Skeletal muscle satellite cell (primary cell): ENCODE data around the gene PTCHD4.

Experiments used
- H3K27me3 ChIP-seq: 2 replicates; pipeline ENCODE4 v1.7.0; 2013; ENCODE audit warnings: low read length; ENCODE audit not compliant: control insufficient read depth, insufficient read depth
- H3K36me3 ChIP-seq: 2 replicates; pipeline ENCODE4 v1.7.0; 2013; ENCODE audit warnings: mild to moderate bottlenecking, control low read depth, low read length; ENCODE audit not compliant: insufficient read depth
- H3K4me1 ChIP-seq: 2 replicates; pipeline ENCODE4 v1.7.0; 2013; ENCODE audit warnings: low read length; ENCODE audit not compliant: control insufficient read depth, insufficient read depth
- H3K4me2 ChIP-seq: 2 replicates; pipeline ENCODE4 v1.7.0; 2013; ENCODE audit warnings: mild to moderate bottlenecking, low read length
- H3K4me3 ChIP-seq: 2 replicates; pipeline ENCODE4 v1.7.0; 2013; ENCODE audit warnings: low read length
- H3K9ac ChIP-seq: 2 replicates; pipeline ENCODE4 v1.7.0; 2013; ENCODE audit warnings: mild to moderate bottlenecking, low read depth, low read length, moderate library complexity
- H3K9me3 ChIP-seq: replicated peaks from 2 replicates; pipeline ENCODE4 v1.7.0; 2013; ENCODE audit warnings: mild to moderate bottlenecking, control low read depth, low read length

The PTCHD4 gene

GRCh38 chr6:48071833-48072232 is 39.2 kb downstream of the PTCHD4 start:
- Histone ChIP-seq H3K36me3 (no peaks in the 10 kb centered on the region), H3K4me2 (no peak overlapping the region), H3K9ac (no peak overlapping the region), H3K4me3 (no peak overlapping the region), H3K27me3 (peaks cover 22% of the 10 kb centered on the region), H3K9me3 (no peaks in the 10 kb centered on the region), H3K4me1 (no peaks in the 10 kb centered on the region)

DNA sequence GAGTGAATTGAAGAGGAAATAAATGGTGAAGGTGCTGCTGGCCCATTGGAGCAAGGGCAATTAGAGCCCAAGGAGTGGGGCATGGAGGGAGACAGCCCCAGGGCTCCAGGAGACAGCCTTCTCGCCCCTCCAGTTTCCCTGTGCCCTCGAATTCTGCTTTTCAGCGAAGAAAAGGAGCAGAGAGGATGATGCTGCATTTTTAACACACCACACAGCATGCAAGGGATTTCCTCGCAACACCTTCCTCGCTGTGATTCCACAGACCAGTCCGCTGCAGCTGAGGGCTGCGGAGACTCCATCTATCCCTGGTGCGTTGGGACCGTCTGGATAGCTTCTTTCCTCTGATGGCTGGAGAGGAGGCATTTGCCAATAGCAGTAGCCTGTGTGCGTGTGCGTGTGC is 41.7 kb downstream of the PTCHD4 start:
- peaks cover 22% of the 10 kb centered on the region for H3K27me3 ChIP-seq
- no peaks in the 10 kb centered on the region for H3K9me3 ChIP-seq
- no peaks in the 10 kb centered on the region for H3K36me3 ChIP-seq
- peak overlapping the region; percentile 42 for H3K4me3 ChIP-seq
- no peaks in the 10 kb centered on the region for H3K4me1 ChIP-seq
- H3K4me2 ChIP-seq: peak overlapping the region; percentile 65
- H3K9ac ChIP-seq: no peak overlapping the region

- no peak overlapping the region for H3K9ac ChIP-seq
- no peaks in the 10 kb centered on the region for H3K4me1 ChIP-seq
- peaks cover 22% of the 10 kb centered on the region for H3K27me3 ChIP-seq
- H3K9me3 ChIP-seq: no peaks in the 10 kb centered on the region
- no peaks in the 10 kb centered on the region for H3K36me3 ChIP-seq
- H3K4me2 ChIP-seq: peak overlapping the region; percentile 86
- H3K4me3 ChIP-seq: peak overlapping the region; percentile 67
These were observed 42.4 kb downstream of the PTCHD4 start for GRCh38 chr6:48068278-48069251.

GRCh38 chr6:48067886-48068277 is 43.1 kb downstream of the PTCHD4 start:
- no peaks in the 10 kb centered on the region for H3K9me3 ChIP-seq
- H3K4me1 ChIP-seq: no peaks in the 10 kb centered on the region
- H3K9ac ChIP-seq: no peak overlapping the region
- H3K36me3 ChIP-seq: no peaks in the 10 kb centered on the region
- peak overlapping the region; percentile 67 for H3K4me3 ChIP-seq
- H3K4me2 ChIP-seq: peak overlapping the region; percentile 76
- H3K27me3 ChIP-seq: peaks cover 22% of the 10 kb centered on the region

GRCh38 chr6:48067148-48067712 is 43.8 kb downstream of the PTCHD4 start:
- H3K36me3 ChIP-seq: no peaks in the 10 kb centered on the region

DNA sequence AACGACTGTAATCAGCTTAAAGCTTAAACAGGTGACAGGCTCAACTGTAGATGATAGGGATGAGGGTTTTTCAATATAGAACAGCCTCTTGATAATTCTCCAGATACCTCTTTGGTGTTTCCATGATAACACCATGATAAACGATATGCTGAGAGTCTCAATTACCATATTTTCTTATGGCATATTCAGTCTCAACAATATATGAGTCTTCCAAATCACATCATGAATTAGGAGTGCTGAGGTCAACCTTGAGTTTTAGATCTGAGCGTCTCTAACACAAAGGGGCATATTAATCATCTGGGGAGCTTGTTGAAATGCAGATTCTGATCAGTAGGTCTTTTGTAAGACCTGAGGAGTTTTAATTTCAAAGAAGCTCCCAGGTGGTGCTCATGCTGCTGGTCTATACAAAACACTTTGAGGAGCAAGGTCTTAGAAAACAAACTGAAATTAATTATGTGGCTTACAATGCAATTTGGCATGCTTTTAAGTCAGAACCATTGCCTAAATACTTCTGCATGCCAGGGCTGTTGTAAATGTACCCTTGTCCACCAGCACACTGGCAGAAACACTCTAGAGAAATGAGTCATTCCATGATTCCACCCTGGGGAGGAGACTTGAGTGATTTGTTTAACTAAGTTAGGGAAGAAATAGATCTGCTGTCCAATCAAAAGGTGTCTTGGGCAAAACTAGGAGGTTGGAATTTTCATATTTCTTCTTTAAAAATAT is 49.6 kb downstream of the PTCHD4 start:
- no peaks in the 10 kb centered on the region for H3K9me3 ChIP-seq
- H3K36me3 ChIP-seq: no peaks in the 10 kb centered on the region
- H3K4me2 ChIP-seq: no peak overlapping the region
- peaks cover 5% of the 10 kb centered on the region for H3K4me1 ChIP-seq
- no peaks in the 10 kb centered on the region for H3K27me3 ChIP-seq
- no peak overlapping the region for H3K9ac ChIP-seq
- no peak overlapping the region for H3K4me3 ChIP-seq

More at GRCh38 chr6:48067148-48067712, 43.8 kb downstream of the PTCHD4 start:
- H3K9me3 ChIP-seq: no peaks in the 10 kb centered on the region
- no peaks in the 10 kb centered on the region for H3K4me1 ChIP-seq
- H3K27me3 ChIP-seq: peaks cover 22% of the 10 kb centered on the region
- H3K9ac ChIP-seq: no peak overlapping the region
- H3K4me3 ChIP-seq: no peak overlapping the region
- H3K4me2 ChIP-seq: no peak overlapping the region
